Ascending aorta (tissue), 2 donors: ENCODE results near the gene PSMC1. TPM values are rescaled to one million over a fixed set of nuclear protein-coding genes. Genes with fewer than 3 reads are reported as not detected.

Experiments
- DNase-seq, 2 donors: peaks; one replicate each; pipeline ENCODE4 v3.0.0-alpha.2; 2019; ENCODE audit warnings: low spot score in 2 of 2
- H3K27ac ChIP-seq, 2 donors: fragments of 200-600 bp; sonication (generic); one replicate each; pipeline ENCODE4 v1.5.1; 2016 to 2017; ENCODE audit warnings: mild to moderate bottlenecking in 1 of 2
- H3K27me3 ChIP-seq: fragments of 200-600 bp; sonication (generic); one replicate; pipeline ENCODE4 v1.5.1; 2017
- H3K36me3 ChIP-seq, 2 donors: fragments of 200-600 bp; sonication (generic); one replicate each; pipeline ENCODE4 v1.5.1; 2016
- H3K4me1 ChIP-seq, 2 donors: fragments of 200-600 bp; sonication (generic); one replicate each; pipeline ENCODE4 v1.5.1; 2016 to 2017; ENCODE audit warnings: mild to moderate bottlenecking in 1 of 2
- H3K4me3 ChIP-seq, 2 donors: fragments of 200-600 bp; sonication (generic); one replicate each; pipeline ENCODE4 v1.5.1; 2016 to 2017; ENCODE audit warnings: mild to moderate bottlenecking in 1 of 2
- H3K9me3 ChIP-seq, 2 donors: fragments of 200-600 bp; sonication (generic); one replicate each; pipeline ENCODE4 v1.5.1; 2016
- CTCF ChIP-seq, 3 experiments: fragments of 200-600 bp in 2 of 3; fragments of 450-650 bp in 1 of 3; sonication (generic) in 2 of 3; IDR thresholded peaks; one replicate each; pipeline ENCODE4 v1.5.1; 2016 to 2019; ENCODE audit warnings: antibody characterized with exemption in 3 of 3, mild to moderate bottlenecking in 1 of 3, moderate library complexity in 1 of 3
- intact Hi-C: fragments of 100-400 bp; cut with DNase I; formaldehyde crosslinking; loops from one replicate; pipeline ENCODE4 v1.15.1; 2023
- total RNA-seq: library from RNA; depleted of rRNA; stranded (reverse); fragments of >200 nt; gene quantifications from one replicate; pipeline ENCODE4 v1.1.0, GENCODE V29; 2016

The PSMC1 gene
- total RNA-seq, 1 donor from 2014 or later, result 93.2 TPM

GRCh38 chr14:90299408-90299807, 43.1 kb downstream of the PSMC1 start:
- Histone ChIP-seq H3K27me3 (no peaks in the 10 kb centered on the region), H3K4me1 (peaks cover 0 to 14% of the 10 kb centered on the region in 2 donors), H3K36me3 (peaks cover 19 to 43% of the 10 kb centered on the region in 2 donors), H3K9me3 (no peaks in the 10 kb centered on the region), H3K4me3 (no peak overlapping the region), H3K27ac (no peak overlapping the region)
- intact Hi-C loops, result no loop called here
- DNase-seq, result no peak
- no peak for TF ChIP-seq CTCF (IDR thresholded peaks at IDR 0.05)

- Histone ChIP-seq H3K27ac (peak overlapping the region in 1 of 2 donors; percentile 26), H3K4me1 (peaks cover 0 to 14% of the 10 kb centered on the region in 2 donors), H3K27me3 (no peaks in the 10 kb centered on the region), H3K9me3 (no peaks in the 10 kb centered on the region), H3K36me3 (peaks cover 19 to 36% of the 10 kb centered on the region in 2 donors), H3K4me3 (no peak overlapping the region)
- intact Hi-C loops, result loop anchor here (2.0 to 5.0 kb wide), 4 partner anchors 43 to 516 kb away; partner anchors contain the start of genes PSMC1 and TTC7B
- TF ChIP-seq CTCF (IDR thresholded peaks at IDR 0.05), result no peak
- no peak for DNase-seq
These were observed 44.3 kb downstream of the PSMC1 start for GRCh38 chr14:90300611-90301047.

- intact Hi-C loops, result loop anchor here (2.0 to 5.0 kb wide), 4 partner anchors 44 to 516 kb away; partner anchors contain the start of genes PSMC1 and TTC7B
- no peaks in the 10 kb centered on the region for H3K27me3 ChIP-seq
- peak overlapping the region; percentile 22 to 26 for H3K27ac ChIP-seq
- H3K36me3 ChIP-seq, result peaks cover 16 to 36% of the 10 kb centered on the region in 2 donors
- DNase-seq, result no peak
- H3K4me3 ChIP-seq, result no peak overlapping the region
- TF ChIP-seq CTCF (IDR thresholded peaks at IDR 0.05), result no peak
- H3K4me1 ChIP-seq, result peaks cover 0 to 14% of the 10 kb centered on the region in 2 donors
- H3K9me3 ChIP-seq, result no peaks in the 10 kb centered on the region
These were observed 44.8 kb downstream of the PSMC1 start for GRCh38 chr14:90301122-90301521.

GRCh38 chr14:90301668-90302090, 45.3 kb downstream of the PSMC1 start:
- DNase-seq, result no peak
- no peaks in the 10 kb centered on the region for H3K27me3 ChIP-seq
- H3K36me3 ChIP-seq, result peaks cover 14 to 31% of the 10 kb centered on the region in 2 donors
- no peaks in the 10 kb centered on the region for H3K9me3 ChIP-seq
- no peak overlapping the region for H3K4me3 ChIP-seq
- H3K4me1 ChIP-seq, result peaks cover 0 to 14% of the 10 kb centered on the region in 2 donors
- peak overlapping the region; percentile 37 to 40 for H3K27ac ChIP-seq
- TF ChIP-seq CTCF (IDR thresholded peaks at IDR 0.05), result peak in 2 of 3 experiments; percentile 52 to 63
- intact Hi-C loops, result loop anchor here (2.0 to 5.0 kb wide), 5 partner anchors 44 to 515 kb away; partner anchors contain the start of genes PSMC1 and TTC7B

GRCh38 chr14:90302529-90303303, 46.4 kb downstream of the PSMC1 start:
- intact Hi-C loops, result loop anchor here (2.0 to 5.0 kb wide), 3 partner anchors 45 to 394 kb away; partner anchors contain the start of gene PSMC1
- no peaks in the 10 kb centered on the region for H3K27me3 ChIP-seq
- no peak for DNase-seq
- H3K9me3 ChIP-seq, result no peaks in the 10 kb centered on the region
- no peak overlapping the region for H3K4me3 ChIP-seq
- peaks cover 0 to 14% of the 10 kb centered on the region in 2 donors for H3K4me1 ChIP-seq
- H3K27ac ChIP-seq, result peak overlapping the region; percentile 37 to 40
- H3K36me3 ChIP-seq, result peaks cover 11 to 23% of the 10 kb centered on the region in 2 donors
- no peak for TF ChIP-seq CTCF (IDR thresholded peaks at IDR 0.05)
